Esophagus muscularis mucosa (tissue), 3 donors: Measurements from ENCODE around the gene VIL1.

ENCODE experiments used
- POLR2AphosphoS5 ChIP-seq, 2 donors: sonication (generic); formaldehyde crosslinking; IDR thresholded peaks; one replicate each; pipeline ENCODE4 v1.6.1; 2017; ENCODE audit warnings: antibody characterized with exemption in 2 of 2
- TF ChIP-seq, protein P1 (sequence below), 3 experiments: fragments of 200-600 bp in 2 of 3; fragments of 450-650 bp in 1 of 3; sonication (generic) in 2 of 3; IDR thresholded peaks; one replicate each; pipeline ENCODE4 v1.5.1; 2017 to 2019; ENCODE audit warnings: antibody characterized with exemption in 3 of 3, mild to moderate bottlenecking in 2 of 3, moderate library complexity in 1 of 3

DNA sequence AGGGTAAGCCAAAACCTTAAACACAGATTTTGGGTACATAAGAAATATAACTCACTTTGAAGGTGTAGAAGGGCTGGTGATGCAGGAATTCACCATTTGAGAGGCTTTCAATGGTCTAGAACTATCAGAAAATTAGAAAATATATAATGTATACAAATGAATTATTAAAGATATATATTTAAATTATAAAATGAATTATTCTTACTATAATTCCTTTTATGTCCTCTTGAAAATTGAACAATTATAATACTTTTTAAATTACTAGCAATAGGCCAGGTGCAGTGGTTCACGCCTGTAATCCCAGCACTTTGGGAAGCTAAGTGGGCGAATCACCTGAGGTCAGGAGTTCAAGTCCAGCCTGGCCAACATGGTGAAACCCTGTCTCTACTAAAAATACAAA lies 60.7 kb downstream of the VIL1 start:
- TF ChIP-seq, protein P1, sequence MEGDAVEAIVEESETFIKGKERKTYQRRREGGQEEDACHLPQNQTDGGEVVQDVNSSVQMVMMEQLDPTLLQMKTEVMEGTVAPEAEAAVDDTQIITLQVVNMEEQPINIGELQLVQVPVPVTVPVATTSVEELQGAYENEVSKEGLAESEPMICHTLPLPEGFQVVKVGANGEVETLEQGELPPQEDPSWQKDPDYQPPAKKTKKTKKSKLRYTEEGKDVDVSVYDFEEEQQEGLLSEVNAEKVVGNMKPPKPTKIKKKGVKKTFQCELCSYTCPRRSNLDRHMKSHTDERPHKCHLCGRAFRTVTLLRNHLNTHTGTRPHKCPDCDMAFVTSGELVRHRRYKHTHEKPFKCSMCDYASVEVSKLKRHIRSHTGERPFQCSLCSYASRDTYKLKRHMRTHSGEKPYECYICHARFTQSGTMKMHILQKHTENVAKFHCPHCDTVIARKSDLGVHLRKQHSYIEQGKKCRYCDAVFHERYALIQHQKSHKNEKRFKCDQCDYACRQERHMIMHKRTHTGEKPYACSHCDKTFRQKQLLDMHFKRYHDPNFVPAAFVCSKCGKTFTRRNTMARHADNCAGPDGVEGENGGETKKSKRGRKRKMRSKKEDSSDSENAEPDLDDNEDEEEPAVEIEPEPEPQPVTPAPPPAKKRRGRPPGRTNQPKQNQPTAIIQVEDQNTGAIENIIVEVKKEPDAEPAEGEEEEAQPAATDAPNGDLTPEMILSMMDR (IDR thresholded peaks at IDR 0.05) = no peak
- no peak for TF ChIP-seq POLR2AphosphoS5 (IDR thresholded peaks at IDR 0.05)
